Measurements from ENCODE around the gene ADAMTS16.

Gene ADAMTS16

DNA sequence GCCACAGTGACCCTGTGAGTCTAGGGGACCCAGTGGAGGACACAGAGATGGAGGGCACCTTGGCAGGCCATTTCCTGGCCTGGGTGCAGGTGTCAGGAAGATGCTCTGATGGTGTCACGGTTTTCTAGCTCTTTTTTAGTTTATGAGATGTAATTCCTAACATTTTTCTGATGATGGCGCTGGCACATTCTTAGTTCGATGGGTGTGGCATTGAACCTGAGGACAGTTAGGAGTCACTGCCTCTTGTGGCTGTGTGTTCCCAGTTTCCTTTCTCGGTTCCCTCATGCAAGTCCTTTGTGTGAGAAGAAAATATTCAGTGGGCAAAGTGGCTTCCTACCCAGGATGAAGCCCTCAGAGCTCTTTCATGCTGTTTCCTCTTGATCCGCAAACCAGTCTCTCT, 152.9 kb downstream of the ADAMTS16 start:
- DNase-seq = no peak

DNA sequence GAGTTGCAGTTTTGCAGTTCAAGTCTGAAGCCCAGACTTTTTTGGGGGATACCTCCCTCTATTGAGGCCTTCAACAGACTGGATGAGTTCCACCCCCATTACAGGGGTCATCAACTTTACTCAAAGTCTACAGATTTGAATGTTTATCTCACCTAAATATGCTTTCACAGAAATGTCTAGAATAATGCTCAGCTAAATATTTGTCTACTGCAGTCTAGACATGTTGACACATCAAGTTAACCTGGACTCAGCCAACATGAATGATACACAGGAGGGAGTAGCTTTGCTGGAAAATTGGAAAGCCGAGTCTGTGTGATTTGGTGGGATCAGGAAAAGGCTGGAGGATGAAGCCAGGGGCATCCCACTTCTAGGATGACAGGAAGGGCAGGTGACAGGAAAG, 154.3 kb downstream of the ADAMTS16 start:
- DNase-seq = no peak

DNA sequence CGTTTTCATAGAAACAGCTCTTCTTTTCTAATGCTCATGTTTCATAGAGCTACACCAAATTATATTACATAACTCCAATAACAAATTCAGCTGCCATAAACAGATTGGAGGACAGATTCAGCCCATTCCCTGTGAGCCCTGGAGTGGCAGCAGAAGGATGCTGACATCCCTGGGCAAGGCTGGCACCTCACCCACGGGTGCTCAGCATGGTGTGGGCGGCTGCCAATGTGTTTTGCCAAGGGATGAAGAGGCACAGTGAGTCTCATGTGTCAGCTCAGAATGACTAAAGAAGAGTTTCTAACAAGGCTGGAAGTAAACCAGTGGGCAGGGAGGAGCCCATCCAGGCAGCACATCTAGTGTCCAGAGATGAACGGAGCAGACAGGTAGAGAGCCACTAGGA, 155.2 kb downstream of the ADAMTS16 start:
- DNase-seq = no peak

DNA sequence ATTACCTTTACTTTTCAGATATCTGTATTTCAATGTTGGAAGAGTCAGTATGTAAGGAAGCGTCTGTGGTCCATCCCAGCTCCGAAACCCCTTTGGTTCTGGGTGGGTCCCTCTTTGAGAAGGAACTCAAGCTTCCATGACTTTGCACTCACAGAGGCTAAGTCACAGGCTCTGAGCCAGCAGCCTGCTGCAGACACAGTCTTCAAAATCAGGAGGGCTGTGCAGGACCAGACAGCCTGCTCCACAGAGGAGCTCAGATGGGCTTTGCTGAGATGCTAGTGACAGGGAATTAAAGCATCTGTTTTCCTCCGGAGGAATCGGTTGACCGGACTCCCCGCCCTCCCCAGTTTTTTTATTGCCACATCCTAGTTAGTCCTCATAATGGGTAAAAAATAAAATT, 155.9 kb downstream of the ADAMTS16 start:
- no peak for DNase-seq

DNA sequence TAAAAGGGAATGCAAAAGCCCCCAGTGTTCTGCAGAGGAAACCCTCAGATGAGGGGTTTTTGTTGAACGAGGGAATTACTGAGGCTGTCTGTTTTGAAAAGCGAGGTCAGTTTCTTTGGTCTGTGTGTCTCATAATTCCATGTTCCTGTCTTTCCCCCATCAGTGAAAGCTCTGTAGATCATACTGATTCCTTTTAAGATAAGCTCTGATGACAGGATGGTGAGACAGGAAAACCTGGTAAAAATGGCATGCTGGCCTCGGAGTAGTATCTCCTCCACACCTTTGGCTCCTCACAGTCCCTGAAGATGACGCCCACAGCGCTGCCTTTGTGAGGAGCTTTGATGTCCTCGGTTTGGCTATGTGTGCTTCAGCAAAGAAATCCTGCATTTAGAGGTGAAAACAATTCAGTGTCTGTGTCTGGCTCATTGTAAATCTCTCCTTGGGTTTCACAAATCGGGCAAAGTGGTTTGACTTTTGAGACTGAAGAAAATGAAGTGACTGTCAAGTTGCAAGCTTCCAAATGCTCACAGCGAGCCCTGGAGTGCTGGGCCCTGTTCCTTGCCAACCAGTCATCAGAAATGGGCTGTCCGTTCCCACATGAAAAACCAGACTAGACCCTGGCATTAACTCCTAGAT, 157.4 kb downstream of the ADAMTS16 start:
- DNase-seq = no peak

DNA sequence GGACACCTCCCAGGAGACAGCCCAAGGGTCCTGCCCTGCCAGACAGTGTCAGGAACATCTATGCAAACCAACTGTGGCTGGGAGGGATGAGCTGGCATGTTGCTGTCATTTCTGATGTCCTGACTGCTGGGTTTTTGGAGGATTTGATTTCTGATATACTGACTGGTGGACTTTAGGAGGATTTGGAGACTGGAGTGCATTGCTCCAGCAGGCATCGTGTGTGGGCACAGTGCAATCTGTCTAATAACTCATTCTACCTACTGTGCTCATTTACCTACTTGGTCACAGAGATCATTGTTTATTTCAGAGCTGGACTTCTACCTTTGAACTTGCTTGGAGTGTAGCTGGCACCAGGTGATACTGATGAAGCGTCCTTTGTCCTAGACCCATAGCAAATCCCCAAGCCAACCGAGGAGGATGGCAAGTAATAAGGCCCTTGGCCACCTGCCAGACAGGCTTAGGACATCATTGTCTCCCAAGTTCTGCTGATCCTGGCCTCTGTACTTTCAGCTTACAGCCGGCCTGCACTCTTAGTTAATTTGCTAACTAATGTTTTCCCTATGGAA, 158.0 kb downstream of the ADAMTS16 start:
- no peak for DNase-seq

DNA sequence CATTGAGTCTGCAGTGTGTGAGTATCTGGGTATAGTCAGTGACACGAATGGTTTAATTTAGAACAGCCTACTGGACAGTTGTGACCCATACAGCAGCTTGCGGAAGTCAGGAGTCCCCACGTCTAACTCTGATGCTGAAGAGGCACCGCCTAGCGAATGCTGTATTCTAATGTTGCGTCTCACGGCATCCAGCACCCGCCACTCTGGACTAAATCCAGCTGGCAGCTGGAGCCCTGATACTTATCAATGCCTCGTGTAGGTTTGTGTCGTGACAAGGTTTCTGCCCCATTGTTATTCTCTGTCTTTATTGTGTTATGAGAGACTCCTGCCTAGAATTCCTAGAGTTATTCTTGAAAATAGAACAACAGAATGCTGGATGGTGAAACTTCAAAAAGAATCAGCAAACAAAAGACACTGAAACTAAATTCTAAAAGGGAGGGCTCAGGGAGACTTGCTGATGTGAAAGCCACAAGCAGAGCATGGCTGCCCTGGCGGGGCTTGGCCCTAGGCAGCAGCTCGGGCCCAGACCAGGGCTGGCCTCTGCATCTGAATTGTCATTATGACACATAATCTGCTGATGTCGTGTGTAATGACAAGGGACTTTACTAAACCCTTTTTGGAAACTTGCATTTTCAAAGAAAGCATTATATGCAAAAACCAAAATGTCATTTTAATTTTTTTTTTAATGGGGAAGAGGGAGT, 158.9 kb downstream of the ADAMTS16 start:
- DNase-seq = no peak

DNA sequence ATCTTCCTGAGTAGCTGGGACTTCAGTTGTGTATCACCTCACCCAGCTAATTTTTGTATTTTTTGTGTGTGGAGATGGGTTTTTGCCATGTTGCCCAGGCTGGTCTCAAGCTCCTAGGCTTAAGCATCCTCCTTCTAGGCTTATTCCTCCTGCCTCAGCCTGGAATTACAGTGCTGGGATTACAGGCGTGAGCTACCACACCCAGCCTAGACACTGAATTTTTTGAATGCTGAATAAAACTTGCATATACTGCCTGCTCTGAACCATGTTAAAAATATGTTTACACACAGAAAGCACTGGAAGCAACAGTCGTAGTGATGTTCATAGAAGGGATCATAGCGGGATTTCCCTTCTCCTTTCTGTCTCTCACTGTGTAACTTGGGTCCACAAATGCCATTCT, 161.0 kb downstream of the ADAMTS16 start:
- no peak for DNase-seq

DNA sequence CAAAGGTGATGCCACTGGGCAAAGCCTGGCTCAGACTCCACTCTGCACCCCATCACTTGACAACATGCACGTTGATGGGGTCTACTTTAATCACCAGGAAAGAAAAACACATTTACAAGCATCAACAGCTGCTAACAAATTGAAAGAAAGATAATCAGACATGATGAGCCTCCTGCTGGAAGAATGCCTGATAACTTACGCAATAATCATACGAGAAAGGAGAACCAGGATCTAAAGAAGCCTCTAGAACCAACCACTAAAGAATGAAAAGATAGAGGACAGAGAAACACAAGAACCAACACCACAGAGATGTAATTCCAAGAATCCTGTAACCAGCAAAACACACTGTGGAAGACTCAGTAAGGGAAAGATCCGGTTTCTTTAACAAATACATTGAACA, 162.1 kb downstream of the ADAMTS16 start:
- no peak for DNase-seq

DNA sequence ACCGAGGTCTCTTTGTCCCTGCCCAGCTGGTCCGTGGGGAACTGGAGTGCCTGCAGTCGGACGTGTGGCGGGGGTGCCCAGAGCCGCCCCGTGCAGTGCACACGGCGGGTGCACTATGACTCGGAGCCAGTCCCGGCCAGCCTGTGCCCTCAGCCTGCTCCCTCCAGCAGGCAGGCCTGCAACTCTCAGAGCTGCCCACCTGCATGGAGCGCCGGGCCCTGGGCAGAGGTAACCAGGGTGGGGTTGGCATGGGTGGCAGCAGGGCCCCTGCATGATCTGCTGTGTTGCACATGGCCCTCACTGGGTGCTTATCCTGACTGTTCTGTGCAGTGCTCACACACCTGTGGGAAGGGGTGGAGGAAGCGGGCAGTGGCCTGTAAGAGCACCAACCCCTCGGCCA, 163.1 kb downstream of the ADAMTS16 start:
- DNase-seq = no peak

DNA sequence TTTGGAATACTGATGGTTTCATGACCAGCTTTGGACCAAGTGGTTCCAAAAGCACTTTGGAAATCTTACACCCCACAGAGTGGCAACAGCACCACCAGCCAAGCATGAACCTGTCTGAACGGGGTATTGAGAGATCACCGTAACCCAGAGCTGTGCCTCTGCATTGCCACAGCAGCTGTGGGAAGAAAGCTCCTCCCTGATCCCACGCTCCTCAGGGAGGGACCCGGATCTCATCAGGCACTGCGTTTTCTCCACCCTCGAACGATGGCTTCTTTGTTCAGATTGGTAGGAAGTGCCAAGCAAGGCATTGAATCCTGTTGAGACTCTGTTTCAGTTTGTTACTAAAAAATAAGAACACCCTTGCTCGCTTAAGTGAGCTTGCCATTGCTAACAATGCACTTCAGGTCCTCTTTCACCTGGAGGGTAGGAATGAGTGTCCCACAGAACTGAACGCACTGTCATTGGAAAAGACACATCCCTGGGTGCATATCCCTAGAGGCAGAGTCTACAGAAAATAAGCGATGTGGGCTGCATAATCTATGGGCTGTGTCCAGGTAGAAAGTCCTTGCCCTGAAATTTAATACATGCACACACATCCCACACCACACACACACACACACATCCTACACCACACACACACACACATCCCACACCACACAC, 164.4 kb downstream of the ADAMTS16 start:
- no peak for DNase-seq

DNA sequence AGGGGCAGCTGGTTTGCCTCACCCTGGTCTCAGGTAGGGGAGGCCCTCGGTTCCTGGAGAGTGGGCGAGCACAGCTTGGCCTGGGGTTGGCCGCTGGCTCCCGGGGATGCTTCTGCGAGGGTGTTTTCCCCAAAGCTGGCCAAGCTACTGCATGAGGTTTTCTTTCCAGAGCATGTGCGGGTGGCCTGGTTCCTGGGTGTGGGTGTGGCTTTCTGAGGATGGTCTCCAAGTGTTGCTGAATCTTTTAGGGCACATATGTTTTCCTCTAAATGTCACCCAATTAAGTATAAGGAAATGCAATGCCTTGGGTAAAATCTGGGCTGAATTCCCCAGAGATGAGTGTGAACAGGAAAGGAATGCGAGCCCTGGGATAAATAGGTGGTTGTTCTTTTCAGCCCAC, 166.6 kb downstream of the ADAMTS16 start:
- no peak for DNase-seq

DNA sequence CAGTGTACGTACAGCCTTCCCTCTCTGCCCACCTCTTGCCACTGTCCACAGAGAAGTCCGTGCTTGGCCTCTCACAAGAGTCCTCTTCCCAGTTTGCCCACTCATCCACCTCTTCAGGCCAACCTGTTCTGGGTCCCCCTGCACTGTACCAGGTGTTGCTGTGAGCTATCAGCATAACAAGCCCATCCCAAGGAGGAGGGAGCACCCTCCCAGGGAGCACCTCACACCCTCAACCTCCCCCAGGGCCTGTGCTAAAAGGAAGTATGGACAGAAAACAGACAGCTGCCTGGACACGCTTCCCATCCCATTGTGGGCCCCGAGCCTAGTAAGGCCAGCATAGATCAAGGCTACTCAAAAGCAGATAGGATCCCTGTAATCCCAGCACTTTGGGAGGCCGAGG, 168.2 kb downstream of the ADAMTS16 start:
- no peak for DNase-seq

DNA sequence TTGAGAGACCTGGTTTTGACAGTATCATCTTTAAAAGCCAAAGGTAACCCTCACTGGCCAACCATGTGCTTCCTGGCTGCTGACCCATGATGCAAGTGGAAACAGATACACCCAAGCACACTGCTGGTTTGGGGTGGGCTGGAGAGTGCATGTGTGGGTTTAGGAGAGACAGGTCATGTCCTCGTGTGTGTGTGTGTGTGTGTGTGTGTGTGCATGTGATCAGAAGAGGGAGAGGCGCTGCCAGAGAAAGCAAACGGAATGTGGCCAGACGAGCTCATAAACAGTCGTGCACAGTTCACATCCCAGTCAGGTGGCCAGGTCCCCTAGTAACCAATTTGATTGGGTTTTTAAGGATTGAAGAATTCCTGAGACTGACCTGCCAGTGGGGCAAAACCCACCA, 169.5 kb downstream of the ADAMTS16 start:
- DNase-seq = no peak

DNA sequence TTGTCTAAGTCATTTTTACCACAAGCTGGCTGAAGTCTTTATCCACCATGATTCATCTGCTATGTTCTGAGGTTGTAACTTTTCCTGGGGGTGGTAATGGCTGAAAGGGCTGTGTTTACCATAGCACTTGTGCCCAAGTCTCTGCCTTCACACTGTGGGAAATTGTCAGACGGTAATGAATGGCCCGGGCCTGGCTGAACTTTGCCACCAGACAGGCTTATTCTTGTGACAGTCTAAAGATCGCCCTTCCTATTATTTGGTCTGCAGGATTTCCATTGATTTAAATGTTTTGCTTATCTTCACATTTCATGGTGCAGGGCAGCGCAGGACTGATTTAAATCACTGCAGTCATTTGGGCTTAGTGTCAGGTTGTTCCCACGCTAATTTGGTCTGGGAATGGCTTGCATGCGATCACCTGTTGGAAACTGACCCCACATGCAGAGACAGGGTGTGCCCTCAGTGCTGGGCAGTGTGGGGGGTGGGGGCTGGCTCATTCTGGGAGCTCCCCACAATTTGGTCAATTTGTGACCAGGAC, 173.0 kb downstream of the ADAMTS16 start:
- DNase-seq = no peak

DNA sequence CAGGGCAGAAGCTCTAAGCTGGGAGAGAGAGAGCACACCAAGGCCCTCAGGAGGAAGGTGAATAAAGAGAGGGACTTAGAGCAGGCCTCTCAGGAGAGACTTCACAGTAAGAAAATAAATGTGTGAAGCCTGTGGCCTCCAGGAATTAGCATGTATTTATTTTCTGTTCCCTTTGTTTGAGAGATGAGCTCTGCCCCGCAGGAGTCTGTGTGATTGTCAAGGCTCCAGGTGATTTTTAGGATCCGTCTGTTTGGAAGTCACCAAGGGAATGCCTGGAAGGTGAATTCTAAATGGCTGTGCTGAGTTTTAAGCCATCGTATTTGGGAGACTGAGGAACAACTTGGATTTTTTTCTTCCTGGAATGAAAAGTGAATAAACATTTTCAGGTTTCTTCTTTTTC, 174.0 kb downstream of the ADAMTS16 start:
- no peak for DNase-seq

DNA sequence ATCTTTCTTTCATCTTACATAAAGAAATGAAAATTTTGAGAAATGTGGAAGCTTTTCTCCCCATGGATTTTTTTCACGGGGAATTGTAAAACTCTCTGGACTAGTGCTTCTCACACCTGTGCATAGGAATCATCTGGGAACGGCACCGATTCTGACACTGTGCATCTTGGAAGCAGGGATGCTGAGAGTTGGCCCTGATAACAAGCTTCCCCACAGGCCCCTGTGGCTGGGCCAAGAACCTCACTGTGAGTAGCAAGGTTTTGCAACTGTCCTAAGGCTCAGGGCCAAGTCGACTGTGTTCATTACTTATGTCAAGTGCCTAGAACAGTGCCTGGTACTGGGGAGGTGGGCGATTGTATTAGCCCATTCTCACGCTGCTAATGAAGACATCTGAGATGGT, 174.5 kb downstream of the ADAMTS16 start:
- DNase-seq = no peak

DNA sequence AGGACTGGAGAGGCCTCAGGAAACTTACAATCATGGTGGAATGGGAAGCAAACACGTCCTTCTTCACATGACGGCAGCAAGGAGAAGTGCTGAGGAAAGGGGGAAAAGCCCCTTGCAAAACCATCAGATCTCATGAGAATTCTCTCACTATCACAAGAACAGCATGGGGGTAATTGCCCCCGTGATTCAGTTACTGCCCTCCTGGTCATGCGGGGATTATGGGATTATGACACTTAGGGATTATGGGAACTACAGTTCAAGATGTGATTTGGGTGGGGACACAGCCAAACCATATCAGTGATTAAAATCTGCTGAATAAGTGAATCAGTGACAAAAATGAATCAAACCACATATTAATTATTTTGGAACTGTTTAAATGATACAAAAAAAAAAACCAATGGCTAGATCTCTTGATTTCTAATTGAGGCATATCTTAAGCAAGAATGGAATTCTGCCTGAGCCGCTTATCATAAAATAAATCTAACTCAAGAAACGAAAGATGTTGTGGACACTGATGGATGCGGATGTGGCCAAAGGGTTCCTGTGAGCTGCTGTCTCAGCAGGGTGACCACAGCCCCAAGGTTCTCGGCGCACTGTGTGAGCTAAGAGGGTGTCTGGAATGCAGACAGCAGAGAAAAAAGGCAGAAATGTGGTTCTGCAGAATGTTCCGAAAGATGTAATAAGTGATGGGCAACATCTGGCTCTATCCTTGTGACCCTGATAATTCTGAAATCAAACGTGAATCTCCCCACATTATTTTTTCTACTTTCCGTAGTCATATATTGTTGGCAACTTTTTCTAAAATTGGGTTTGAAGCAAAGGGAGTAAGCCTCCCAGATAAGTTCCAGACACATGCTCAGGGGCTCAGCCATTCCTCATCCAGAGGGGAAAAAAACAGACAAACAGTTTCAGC, 175.2 kb downstream of the ADAMTS16 start:
- DNase-seq = no peak

DNA sequence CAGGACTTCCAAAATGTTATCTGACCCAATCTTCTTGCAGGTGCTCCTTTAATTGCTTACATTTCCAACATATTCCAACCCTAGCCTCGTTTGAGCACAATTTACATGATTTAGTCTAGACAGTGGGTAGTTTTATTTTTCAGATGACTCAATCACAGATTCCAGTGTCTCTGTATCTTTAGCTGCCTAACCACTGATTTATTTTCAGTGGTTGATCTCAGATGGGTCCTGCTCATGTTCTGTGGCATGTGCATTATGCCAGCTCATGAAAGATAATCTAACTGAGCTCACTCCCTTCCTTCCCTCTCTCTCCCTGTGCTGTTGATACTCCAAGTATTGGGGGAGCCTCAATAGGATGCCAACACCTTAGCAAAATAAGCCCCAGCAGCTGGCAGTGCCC, 176.2 kb downstream of the ADAMTS16 start:
- no peak for DNase-seq

DNA sequence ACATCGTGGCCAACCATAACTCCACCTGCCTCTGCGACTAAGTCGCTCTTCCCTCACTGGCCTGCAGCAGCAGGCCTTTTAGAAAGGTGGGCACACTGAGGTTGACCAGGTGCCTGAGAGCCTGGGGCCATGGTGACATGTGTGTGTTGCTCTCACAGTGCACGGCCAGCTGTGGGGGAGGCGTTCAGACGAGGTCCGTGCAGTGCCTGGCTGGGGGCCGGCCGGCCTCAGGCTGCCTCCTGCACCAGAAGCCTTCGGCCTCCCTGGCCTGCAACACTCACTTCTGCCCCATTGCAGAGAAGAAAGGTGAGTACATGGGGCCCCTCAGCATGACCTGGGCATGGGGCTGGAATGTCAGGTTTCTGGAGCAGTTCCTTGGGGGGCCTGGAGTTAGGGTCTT, 177.8 kb downstream of the ADAMTS16 start:
- DNase-seq = no peak

DNA sequence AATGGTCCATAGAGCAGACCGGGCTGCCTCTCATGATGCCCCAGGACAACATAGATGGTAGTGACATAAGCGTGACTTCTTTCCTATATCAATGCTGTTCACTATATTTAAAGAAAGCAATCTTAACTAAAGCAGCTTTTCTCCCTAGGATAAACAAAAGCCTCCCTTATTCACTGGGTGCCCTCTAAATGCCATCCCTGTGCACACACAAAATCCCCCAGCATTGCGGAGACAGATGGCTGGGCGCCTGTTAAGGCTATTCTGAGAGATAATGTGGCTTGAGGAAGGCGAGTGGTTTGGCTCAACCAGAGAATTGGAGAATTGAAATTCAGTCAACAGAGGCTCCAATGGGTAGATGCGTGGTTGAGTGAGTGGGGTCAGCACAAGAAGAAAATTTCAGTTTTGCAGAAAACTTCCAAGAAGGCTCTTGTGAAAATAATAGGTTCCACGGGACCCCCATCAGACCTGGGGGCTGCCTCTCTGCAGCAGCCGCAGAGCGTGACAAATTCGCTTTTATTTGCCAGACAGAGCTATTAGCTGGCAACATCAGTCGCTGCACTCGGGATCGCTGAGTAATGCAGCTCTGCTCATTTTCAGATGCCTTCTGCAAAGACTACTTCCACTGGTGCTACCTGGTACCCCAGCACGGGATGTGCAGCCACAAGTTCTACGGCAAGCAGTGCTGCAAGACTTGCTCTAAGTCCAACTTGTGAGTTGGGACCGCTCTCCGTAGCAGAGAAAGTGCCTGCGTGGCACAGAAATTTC, 178.5 kb downstream of the ADAMTS16 start:
- no peak for DNase-seq
